ENCODE measurements around the gene SNAP23.

The SNAP23 gene

GRCh38 chr15:42576776-42577175, 81.3 kb downstream of the SNAP23 start:
- no peak for ATAC-seq
- TF ChIP-seq SNAI2 (CRISPR knock-in tag; IDR thresholded peaks at IDR 0.05) (no peak), CSRNP3 (CRISPR knock-in tag; IDR thresholded peaks at IDR 0.05) (no peak), PATZ1 (CRISPR knock-in tag; IDR thresholded peaks at IDR 0.05; ENCODE audit: borderline replicate concordance) (no peak), ZC3H10 (CRISPR knock-in tag; IDR thresholded peaks at IDR 0.05) (no peak), ZFP30 (CRISPR knock-in tag; IDR thresholded peaks at IDR 0.05) (no peak)

- ATAC-seq: no peak
- no peak for TF ChIP-seq ZFP3 (CRISPR knock-in tag; IDR thresholded peaks at IDR 0.05)
- no peak for TF ChIP-seq TOX (CRISPR knock-in tag; IDR thresholded peaks at IDR 0.05; ENCODE audit: borderline replicate concordance)
- TF ChIP-seq TSHZ2 (CRISPR knock-in tag; IDR thresholded peaks at IDR 0.05): no peak
- TF ChIP-seq CSDC2 (CRISPR knock-in tag; IDR thresholded peaks at IDR 0.05): no peak
- no peak for TF ChIP-seq GLIS3 (CRISPR knock-in tag; IDR thresholded peaks at IDR 0.05)
- no peak for TF ChIP-seq ZNF70 (CRISPR knock-in tag; IDR thresholded peaks at IDR 0.05)
These were observed 82.1 kb downstream of the SNAP23 start for GRCh38 chr15:42577514-42578031.

GRCh38 chr15:42578984-42579537, 83.6 kb downstream of the SNAP23 start:
- ATAC-seq: no peak
- TF ChIP-seq TSHZ2 (CRISPR knock-in tag; IDR thresholded peaks at IDR 0.05): no peak

- ATAC-seq: peak; percentile 99
- no peak for TF ChIP-seq OSR1 (CRISPR knock-in tag; IDR thresholded peaks at IDR 0.05)
- peak; percentile 23; the same call in 1 of the 2 replicates for TF ChIP-seq ZFP3 (CRISPR knock-in tag; IDR thresholded peaks at IDR 0.05)
These were observed 85.9 kb downstream of the SNAP23 start for GRCh38 chr15:42581272-42581730.

All from SK-N-SH treated with all-trans-retinoic acid at 6 μM for 48 hours (cell line).